Measurements from ENCODE around the gene RPL28. TPM values are rescaled to one million over a fixed set of nuclear protein-coding genes. Genes with fewer than 3 reads are reported as not detected.

RPL28 gene
- total RNA-seq = 1,000 to 10,000 TPM; 3,242 to 3,402 (median 3,363) TPM

GRCh38 chr19:55385724-55386492, at the start of gene RPL28:
Gene RPL28 (plus strand): TSS chr19:55385932. CDS start chr19:55386358, 426 bp downstream.
- H3K4me1 Mint-ChIP-seq (ENCODE audit: low read depth) = peaks cover 64% of the 10 kb centered on the region
- H3K36me3 Mint-ChIP-seq (ENCODE audit: insufficient read depth) = peaks cover 32% of the 10 kb centered on the region
- peak within 1 kb of the TSS; percentile 100 for H3K4me3 Mint-ChIP-seq
- ATAC-seq = peak; percentile 75
- H3K27me3 Mint-ChIP-seq (ENCODE audit: low read depth) = no peaks in the 10 kb centered on the region
- H3K9me3 Mint-ChIP-seq = no peaks in the 10 kb centered on the region
- DNase-seq = peak; percentile 97

GRCh38 chr19:55336101-55336500, 49.6 kb upstream of the RPL28 start:
- H3K9me3 Mint-ChIP-seq = no peaks in the 10 kb centered on the region
- H3K4me1 Mint-ChIP-seq (ENCODE audit: low read depth) = peaks cover 18% of the 10 kb centered on the region
- H3K27me3 Mint-ChIP-seq (ENCODE audit: low read depth) = peaks cover 12% of the 10 kb centered on the region
- no peaks in the 10 kb centered on the region for H3K36me3 Mint-ChIP-seq (ENCODE audit: insufficient read depth)
- ATAC-seq (no peak), DNase-seq (no peak)
- H3K4me3 Mint-ChIP-seq = no peak overlapping the region

GRCh38 chr19:55339105-55339888, 46.4 kb upstream of the RPL28 start, which contains the start of gene KMT5C:
Gene KMT5C (plus strand): TSS chr19:55339876. CDS start chr19:55341937, 2,061 bp downstream.
- H3K4me3 Mint-ChIP-seq = peak within 1 kb of the TSS; percentile 89
- DNase-seq (peak; percentile 100), ATAC-seq (peak; percentile 87)
- H3K9me3 Mint-ChIP-seq = no peaks in the 10 kb centered on the region
- peaks cover 22% of the 10 kb centered on the region for H3K4me1 Mint-ChIP-seq (ENCODE audit: low read depth)
- peaks cover 2% of the 10 kb centered on the region for H3K27me3 Mint-ChIP-seq (ENCODE audit: low read depth)
- H3K36me3 Mint-ChIP-seq (ENCODE audit: insufficient read depth) = no peaks in the 10 kb centered on the region

GRCh38 chr19:55339889-55340783, 45.6 kb upstream of the RPL28 start:
- Mint-ChIP-seq H3K4me3 (peak overlapping the region; percentile 89), H3K27me3 (ENCODE audit: low read depth) (peaks cover under 1% of the 10 kb centered on the region), H3K36me3 (ENCODE audit: insufficient read depth) (peaks cover 3% of the 10 kb centered on the region), H3K4me1 (ENCODE audit: low read depth) (peaks cover 22% of the 10 kb centered on the region), H3K9me3 (no peaks in the 10 kb centered on the region)
- ATAC-seq (no peak), DNase-seq (no peak)

- Mint-ChIP-seq H3K9me3 (no peaks in the 10 kb centered on the region), H3K27me3 (ENCODE audit: low read depth) (no peaks in the 10 kb centered on the region), H3K36me3 (ENCODE audit: insufficient read depth) (peaks cover 6% of the 10 kb centered on the region), H3K4me3 (peak overlapping the region; percentile 80), H3K4me1 (ENCODE audit: low read depth) (peaks cover 22% of the 10 kb centered on the region)
- no peak for ATAC-seq
- no peak for DNase-seq
Observed at GRCh38 chr19:55340784-55341147, 45.0 kb upstream of the RPL28 start.

GRCh38 chr19:55341171-55341588, 44.6 kb upstream of the RPL28 start:
- ATAC-seq = no peak
- Mint-ChIP-seq H3K27me3 (ENCODE audit: low read depth) (no peaks in the 10 kb centered on the region), H3K4me1 (ENCODE audit: low read depth) (peaks cover 22% of the 10 kb centered on the region), H3K36me3 (ENCODE audit: insufficient read depth) (peaks cover 6% of the 10 kb centered on the region), H3K4me3 (peak overlapping the region; percentile 80), H3K9me3 (no peaks in the 10 kb centered on the region)
- peak; percentile 29 for DNase-seq

- ATAC-seq = no peak
- Mint-ChIP-seq H3K9me3 (no peaks in the 10 kb centered on the region), H3K4me3 (peak overlapping the region; percentile 38), H3K4me1 (ENCODE audit: low read depth) (peaks cover 22% of the 10 kb centered on the region), H3K36me3 (ENCODE audit: insufficient read depth) (peaks cover 6% of the 10 kb centered on the region), H3K27me3 (ENCODE audit: low read depth) (no peaks in the 10 kb centered on the region)
- no peak for DNase-seq
Observed at GRCh38 chr19:55341595-55342531, 43.9 kb upstream of the RPL28 start.

- no peak for ATAC-seq
Observed at GRCh38 chr19:55344444-55344843, 41.3 kb upstream of the RPL28 start.

GRCh38 chr19:55345101-55345817, 40.5 kb upstream of the RPL28 start:
- ATAC-seq (no peak), DNase-seq (no peak)
- Mint-ChIP-seq H3K27me3 (ENCODE audit: low read depth) (peaks cover under 1% of the 10 kb centered on the region), H3K4me3 (no peak overlapping the region), H3K4me1 (ENCODE audit: low read depth) (peaks cover 12% of the 10 kb centered on the region), H3K9me3 (no peaks in the 10 kb centered on the region), H3K36me3 (ENCODE audit: insufficient read depth) (peaks cover 6% of the 10 kb centered on the region)

More at GRCh38 chr19:55344444-55344843, 41.3 kb upstream of the RPL28 start:
- H3K36me3 Mint-ChIP-seq (ENCODE audit: insufficient read depth) = peaks cover 6% of the 10 kb centered on the region
- no peak for DNase-seq
- no peaks in the 10 kb centered on the region for H3K27me3 Mint-ChIP-seq (ENCODE audit: low read depth)
- H3K4me3 Mint-ChIP-seq = no peak overlapping the region
- H3K4me1 Mint-ChIP-seq (ENCODE audit: low read depth) = peaks cover 15% of the 10 kb centered on the region
- no peaks in the 10 kb centered on the region for H3K9me3 Mint-ChIP-seq

- Mint-ChIP-seq H3K9me3 (no peaks in the 10 kb centered on the region), H3K27me3 (ENCODE audit: low read depth) (peaks cover 8% of the 10 kb centered on the region), H3K4me3 (no peak overlapping the region), H3K36me3 (ENCODE audit: insufficient read depth) (peaks cover 6% of the 10 kb centered on the region), H3K4me1 (ENCODE audit: low read depth) (peaks cover 4% of the 10 kb centered on the region)
- DNase-seq (no peak), ATAC-seq (no peak)
Observed at GRCh38 chr19:55345818-55346724, 39.7 kb upstream of the RPL28 start.

GRCh38 chr19:55346725-55347441, 38.8 kb upstream of the RPL28 start:
- no peak for DNase-seq
- H3K27me3 Mint-ChIP-seq (ENCODE audit: low read depth) = peaks cover 16% of the 10 kb centered on the region
- no peaks in the 10 kb centered on the region for H3K9me3 Mint-ChIP-seq
- no peak for ATAC-seq
- no peak overlapping the region for H3K4me3 Mint-ChIP-seq
- H3K36me3 Mint-ChIP-seq (ENCODE audit: insufficient read depth) = peaks cover 6% of the 10 kb centered on the region
- peaks cover 3% of the 10 kb centered on the region for H3K4me1 Mint-ChIP-seq (ENCODE audit: low read depth)
